H9 (cell line): ENCODE measurements around the gene MORN3. TPM values are rescaled to one million over a fixed set of nuclear protein-coding genes. Genes with fewer than 3 reads are reported as not detected.
"Not testable (repeated sequence)": the region's sequence is repeated elsewhere in the genome, so short reads cannot be mapped to it uniquely, and the experiment has no call there.

Experiments
- DNase-seq: peaks from one replicate; pipeline ENCODE4 v3.0.0-alpha.2; 2017
- H2AFZ ChIP-seq: one replicate; pipeline ENCODE4 v1.6.1; 2013; ENCODE audit warnings: mild to moderate bottlenecking, low read length, control low read depth, moderate library complexity
- H2AK5ac ChIP-seq: 2 replicates; pipeline ENCODE4 v1.6.1; 2013; ENCODE audit warnings: low read length, control low read depth, mixed read lengths; ENCODE audit not compliant: insufficient read length
- H2BK120ac ChIP-seq: one replicate; pipeline ENCODE4 v1.6.1; 2013; ENCODE audit warnings: low read depth, mild to moderate bottlenecking, low read length, control low read depth, inconsistent platforms; ENCODE audit not compliant: poor library complexity, severe bottlenecking
- H2BK12ac ChIP-seq: 2 replicates; pipeline ENCODE4 v1.6.1; 2013; ENCODE audit warnings: low read length, control low read depth, mixed read lengths, low read depth; ENCODE audit not compliant: insufficient read length
- H2BK15ac ChIP-seq: 2 replicates; pipeline ENCODE4 v1.6.1; 2013; ENCODE audit warnings: low read depth, low read length, control low read depth
- H2BK20ac ChIP-seq: one replicate; pipeline ENCODE4 v1.6.1; 2013; ENCODE audit warnings: low read depth, mild to moderate bottlenecking, low read length, control low read depth, inconsistent platforms; ENCODE audit not compliant: poor library complexity, severe bottlenecking
- H2BK5ac ChIP-seq: 2 replicates; pipeline ENCODE4 v1.6.1; 2013; ENCODE audit warnings: low read length, control low read depth, mixed read lengths; ENCODE audit not compliant: insufficient read length
- H3K14ac ChIP-seq: 2 replicates; pipeline ENCODE4 v1.6.1; 2013; ENCODE audit warnings: low read length, control low read depth; ENCODE audit not compliant: insufficient read depth
- H3K18ac ChIP-seq: 2 replicates; pipeline ENCODE4 v1.6.1; 2013; ENCODE audit warnings: low read depth, mild to moderate bottlenecking, mixed read lengths, low read length, control low read depth; ENCODE audit not compliant: insufficient read length
- H3K23ac ChIP-seq: 2 replicates; pipeline ENCODE4 v1.6.1; 2013; ENCODE audit warnings: low read length, control low read depth, mixed read lengths, low read depth; ENCODE audit not compliant: insufficient read length
- H3K23me2 ChIP-seq: 2 replicates; pipeline ENCODE4 v1.6.1; 2013; ENCODE audit warnings: low read depth, mild to moderate bottlenecking, mixed read lengths, low read length, control low read depth; ENCODE audit not compliant: insufficient read length, poor library complexity, severe bottlenecking
- H3K27ac ChIP-seq: 2 replicates; pipeline ENCODE4 v1.5.1; 2013; ENCODE audit warnings: low read length, control low read depth, mixed read lengths, low read depth; ENCODE audit not compliant: insufficient read length
- H3K27me3 ChIP-seq: 2 replicates; pipeline ENCODE4 v1.6.1; 2013; ENCODE audit warnings: low read length, control low read depth, inconsistent platforms; ENCODE audit not compliant: insufficient read depth
- H3K4ac ChIP-seq: 2 replicates; pipeline ENCODE4 v1.6.1; 2013; ENCODE audit warnings: low read depth, mild to moderate bottlenecking, control low read depth, inconsistent platforms, low read length, moderate library complexity
- H3K4me1 ChIP-seq: 2 replicates; pipeline ENCODE4 v1.6.1; 2013; ENCODE audit warnings: low read length, control low read depth, inconsistent platforms; ENCODE audit not compliant: insufficient read depth
- H3K4me2 ChIP-seq: 2 replicates; pipeline ENCODE4 v1.6.1; 2013; ENCODE audit warnings: low read length, control low read depth, mixed read lengths; ENCODE audit not compliant: insufficient read length, insufficient read depth
- H3K56ac ChIP-seq: 2 replicates; pipeline ENCODE4 v1.6.1; 2013; ENCODE audit warnings: low read depth, mild to moderate bottlenecking, mixed read lengths, low read length, control low read depth; ENCODE audit not compliant: insufficient read length
- H3K79me1 ChIP-seq: 2 replicates; pipeline ENCODE4 v1.6.1; 2013; ENCODE audit warnings: low read depth, mild to moderate bottlenecking, moderate library complexity, low read length, control low read depth, inconsistent platforms; ENCODE audit not compliant: insufficient read depth, poor library complexity, severe bottlenecking
- H3K79me2 ChIP-seq: 2 replicates; pipeline ENCODE4 v1.6.1; 2013; ENCODE audit warnings: low read length, control low read depth, inconsistent platforms; ENCODE audit not compliant: insufficient read depth
- H3K9ac ChIP-seq: 2 replicates; pipeline ENCODE4 v1.6.1; 2013; ENCODE audit warnings: low read length, control low read depth, mixed read lengths; ENCODE audit not compliant: insufficient read length; ENCODE audit errors: extremely low read depth
- H3K9me3 ChIP-seq: one replicate; pipeline ENCODE4 v1.6.1; 2013; ENCODE audit warnings: low read depth, low read length, inconsistent platforms; ENCODE audit not compliant: control insufficient read depth
- H3T11ph ChIP-seq: one replicate; pipeline ENCODE4 v1.6.1; 2013; ENCODE audit warnings: mild to moderate bottlenecking, low read length, control low read depth, inconsistent platforms
- H4K20me1 ChIP-seq: one replicate; pipeline ENCODE4 v1.6.1; 2013; ENCODE audit not compliant: control insufficient read depth, insufficient read length, insufficient read depth
- H4K5ac ChIP-seq: 2 replicates; pipeline ENCODE4 v1.6.1; 2013; ENCODE audit warnings: low read depth, mild to moderate bottlenecking, mixed read lengths, low read length, control low read depth; ENCODE audit not compliant: insufficient read length
- H4K8ac ChIP-seq: replicated peaks from 2 replicates; pipeline ENCODE4 v1.6.1; 2013; ENCODE audit warnings: low read length, control low read depth, mixed read lengths, low read depth; ENCODE audit not compliant: insufficient read length
- H4K91ac ChIP-seq: 2 replicates; pipeline ENCODE4 v1.6.1; 2013; ENCODE audit warnings: low read depth, mild to moderate bottlenecking, moderate library complexity, mixed read lengths, low read length, control low read depth; ENCODE audit not compliant: insufficient read length
- H3K27ac Mint-ChIP-seq, 3 experiments: 2 replicates in 2 of 3; 3 replicates in 1 of 3; pipeline ENCODE4 v1.8.0; 2020 to 2021; ENCODE audit warnings: mixed read lengths in 3 of 3, mild to moderate bottlenecking in 1 of 3, moderate library complexity in 1 of 3
- H3K27me3 Mint-ChIP-seq: 2 replicates; pipeline ENCODE4 v1.8.0; 2021; ENCODE audit warnings: low read depth, mild to moderate bottlenecking, moderate library complexity, mixed read lengths
- H3K36me3 Mint-ChIP-seq, 3 experiments: 2 replicates in 2 of 3; 3 replicates in 1 of 3; pipeline ENCODE4 v1.8.0; 2020 to 2021; ENCODE audit warnings: low read depth in 3 of 3, mixed read lengths in 3 of 3; ENCODE audit not compliant: insufficient read depth in 1 of 3
- H3K4me1 Mint-ChIP-seq, 2 experiments: 2 replicates each; pipeline ENCODE4 v1.8.0; 2020; ENCODE audit warnings: mixed read lengths in 2 of 2
- H3K4me3 Mint-ChIP-seq, 2 experiments: 2 replicates in 1 of 2; 3 replicates in 1 of 2; pipeline ENCODE4 v1.8.0; 2020 to 2021; ENCODE audit warnings: mild to moderate bottlenecking in 2 of 2, mixed read lengths in 2 of 2, moderate library complexity in 1 of 2
- H3K9me3 Mint-ChIP-seq, 2 experiments: 2 replicates in 1 of 2; 3 replicates in 1 of 2; pipeline ENCODE4 v1.8.0; 2020; ENCODE audit warnings: mild to moderate bottlenecking in 2 of 2, mixed read lengths in 2 of 2, moderate library complexity in 1 of 2
- CTCF ChIP-seq: fragments of 200-600 bp; sonication (generic); conservative IDR thresholded peaks from 3 replicates; pipeline ENCODE4 v1.8.0; 2021; ENCODE audit warnings: antibody characterized with exemption, mild to moderate bottlenecking
- WGBS: extraction: QIAGEN DNeasy Blood & Tissue Kit; methylation state at CpG from one replicate; pipeline ENCODE4 v1.1.7; 2013; ENCODE audit warnings: missing lambda C conversion rate, low lambda C conversion rate, mixed read lengths; ENCODE audit not compliant: insufficient read length; ENCODE audit errors: extremely low coverage; 5-methylcytosine and 5-hydroxymethylcytosine counted together
- total RNA-seq: library from RNA; stranded (reverse); gene quantifications from 2 replicates; pipeline ENCODE4 v1.2.1, GENCODE V29; 2021

The MORN3 gene
- total RNA-seq, 1 experiment from 2014 or later, result 0.37 TPM

- Histone ChIP-seq H3K4ac (no peak overlapping the region), H3K9ac (no peak overlapping the region), H3K14ac (no peak overlapping the region), H3K23me2 (peaks cover 7% of the 10 kb centered on the region), H3T11ph (no peak overlapping the region), H3K9me3 (no peaks in the 10 kb centered on the region), H4K91ac (no peak overlapping the region), H2BK12ac (no peak overlapping the region), H3K27ac (no peak overlapping the region), H3K4me2 (no peak overlapping the region), H2AK5ac (no peak overlapping the region), H3K56ac (no peak overlapping the region), H4K8ac (no peak overlapping the region), H3K79me1 (no peaks in the 10 kb centered on the region), H3K18ac (no peak overlapping the region), H3K79me2 (no peaks in the 10 kb centered on the region), H3K27me3 (no peaks in the 10 kb centered on the region), H2BK20ac (no peak overlapping the region), H2BK15ac (no peak overlapping the region), H2AFZ (no peak overlapping the region), H3K23ac (no peak overlapping the region), H2BK5ac (no peak overlapping the region), H2BK120ac (no peak overlapping the region), H4K20me1 (no peaks in the 10 kb centered on the region), H4K5ac (no peak overlapping the region), H3K4me1 (no peaks in the 10 kb centered on the region)
- Mint-ChIP-seq H3K4me3 (no peak overlapping the region), H3K27ac (peak overlapping the region; percentile 15 to 68 (median 66); a peak in 4 of 7 replicates), H3K36me3 (peaks cover 2 to 20% (median 10%) of the 10 kb centered on the region in 3 experiments; a peak in 5 of 7 replicates), H3K4me1 (peaks cover 25 to 37% of the 10 kb centered on the region in 2 experiments), H3K27me3 (no peaks in the 10 kb centered on the region), H3K9me3 (no peaks in the 10 kb centered on the region)
- peak; percentile 68 for TF ChIP-seq CTCF
- WGBS, result no CpG with 5 or more reads among the region's 18 CpGs
- DNase-seq, result peak; percentile 82
These were observed 519 bp downstream of the MORN3 start for GRCh38 chr12:121668750-121669520.

- H4K91ac ChIP-seq, result not testable (repeated sequence)
- peak overlapping the region in 1 of 3 experiments; percentile 83; a peak in 1 of 7 replicates for H3K27ac Mint-ChIP-seq
These were observed 2.6 kb downstream of the MORN3 start for GRCh38 chr12:121666829-121667228.

More at GRCh38 chr12:121666829-121667228, 2.6 kb downstream of the MORN3 start:
- H3K4me3 Mint-ChIP-seq, H3K18ac ChIP-seq, H4K8ac ChIP-seq, H4K20me1 ChIP-seq, H2BK20ac ChIP-seq, H3K79me2 ChIP-seq, H3K23ac ChIP-seq, H2BK120ac ChIP-seq, H2BK5ac ChIP-seq, H3K79me1 ChIP-seq, H2BK12ac ChIP-seq, H3K4me1 ChIP-seq, H3K14ac ChIP-seq, H3K27me3 ChIP-seq, H3K4ac ChIP-seq, H3K56ac ChIP-seq, H3K9me3 Mint-ChIP-seq, H3K4me2 ChIP-seq, DNase-seq, H2AFZ ChIP-seq, H4K5ac ChIP-seq, H3K23me2 ChIP-seq, H3K9ac ChIP-seq, H2BK15ac ChIP-seq, H3K27ac ChIP-seq, H3T11ph ChIP-seq, H3K9me3 ChIP-seq, H2AK5ac ChIP-seq, H3K27me3 Mint-ChIP-seq: not testable (repeated sequence)
- Mint-ChIP-seq H3K4me1 (peaks cover 23 to 33% of the 10 kb centered on the region in 2 experiments), H3K36me3 (peaks cover 2 to 20% (median 10%) of the 10 kb centered on the region in 3 experiments; a peak in 5 of 7 replicates)
- no CpG with 5 or more reads among the region's 6 CpGs for WGBS
